GM12865 (cell line): ENCODE data around the gene SPATA13.
"Not testable (repeated sequence)": the region's sequence is repeated elsewhere in the genome, so short reads cannot be mapped to it uniquely, and the experiment has no call there.

Source experiments
- DNase-seq: peaks from one replicate; pipeline ENCODE4 v3.0.0; 2010; ENCODE audit warnings: low read depth
- H3K4me3 ChIP-seq: 2 replicates; pipeline ENCODE4 v1.5.1; 2011; ENCODE audit warnings: mild to moderate bottlenecking, low read depth, low read length, control low read depth
- CTCF ChIP-seq: IDR thresholded peaks from 2 replicates; pipeline ENCODE4 v1.5.1; 2011; ENCODE audit warnings: low read length, control low read depth, low read depth, inconsistent platforms; ENCODE audit not compliant: insufficient read depth; ENCODE audit errors: missing control alignments

The SPATA13 gene

DNA sequence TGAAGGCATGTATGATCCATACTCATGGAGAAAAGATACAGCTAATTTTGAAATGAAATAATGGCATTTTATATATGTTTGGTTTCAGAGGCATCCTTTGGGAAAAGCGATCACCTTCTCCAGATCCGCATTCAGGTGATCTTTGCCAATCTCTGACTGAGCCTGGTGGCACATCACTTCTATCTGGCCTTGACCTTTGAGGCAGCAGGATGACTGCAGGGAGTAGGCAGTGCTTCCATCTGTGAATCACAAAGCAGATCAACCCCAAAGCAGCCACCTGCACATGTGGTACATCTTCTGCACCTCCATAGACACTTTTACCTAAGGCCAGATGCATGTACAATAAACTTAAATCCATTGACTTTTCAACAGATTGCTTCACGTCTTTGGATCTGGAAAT lies 53.4 kb downstream of the SPATA13 start:
- TF ChIP-seq CTCF: no peak
- DNase-seq: no peak

GRCh38 chr13:24214528-24214927 lies 54.0 kb downstream of the SPATA13 start:
- DNase-seq: peak; percentile 48
- TF ChIP-seq CTCF: no peak
- H3K4me3 ChIP-seq: no peak overlapping the region

More for the DNA sequence above, 53.4 kb downstream of the SPATA13 start:
- no peak overlapping the region for H3K4me3 ChIP-seq

DNA sequence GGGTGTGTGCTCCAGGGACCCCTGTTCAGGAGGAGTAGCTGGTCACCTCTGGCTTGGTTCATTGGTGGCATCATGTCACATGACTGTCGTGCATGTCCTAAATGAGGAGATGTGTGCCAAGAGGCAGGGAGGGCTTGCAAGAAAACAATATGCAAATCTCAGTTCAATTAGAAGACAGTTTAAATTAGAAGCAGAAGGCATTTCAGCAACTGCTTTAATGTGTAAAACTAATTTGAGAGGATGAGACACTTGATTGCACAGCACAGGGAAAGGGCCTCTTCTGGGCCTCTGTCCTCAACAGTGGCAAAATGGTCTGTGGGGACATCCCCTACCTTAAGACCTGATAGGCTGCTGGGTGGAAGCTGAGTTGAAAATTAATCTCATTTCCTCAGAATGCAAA lies 54.6 kb downstream of the SPATA13 start:
- no peak for DNase-seq
- no peak for TF ChIP-seq CTCF
- H3K4me3 ChIP-seq: no peak overlapping the region

DNA sequence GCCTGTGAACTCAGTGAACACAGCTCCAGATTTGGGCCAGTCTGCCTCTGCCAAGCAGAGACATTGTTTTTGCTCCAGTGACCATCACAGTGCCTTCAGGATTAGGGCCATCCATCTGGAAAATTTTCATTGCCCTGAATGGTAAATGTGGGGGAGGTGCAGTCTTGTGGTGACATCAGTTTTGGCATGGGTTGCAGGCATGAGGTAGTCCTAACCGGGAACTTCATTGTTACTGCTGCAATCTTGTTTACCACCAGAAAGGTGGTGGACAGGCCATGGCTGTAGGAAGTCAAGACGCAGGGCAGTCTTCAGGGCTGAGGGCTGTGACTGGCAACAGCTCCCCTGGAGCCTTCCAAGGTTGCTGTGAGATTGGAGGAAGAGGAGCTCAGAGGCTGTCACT lies 55.2 kb downstream of the SPATA13 start:
- DNase-seq: no peak
- no peak overlapping the region for H3K4me3 ChIP-seq
- no peak for TF ChIP-seq CTCF

DNA sequence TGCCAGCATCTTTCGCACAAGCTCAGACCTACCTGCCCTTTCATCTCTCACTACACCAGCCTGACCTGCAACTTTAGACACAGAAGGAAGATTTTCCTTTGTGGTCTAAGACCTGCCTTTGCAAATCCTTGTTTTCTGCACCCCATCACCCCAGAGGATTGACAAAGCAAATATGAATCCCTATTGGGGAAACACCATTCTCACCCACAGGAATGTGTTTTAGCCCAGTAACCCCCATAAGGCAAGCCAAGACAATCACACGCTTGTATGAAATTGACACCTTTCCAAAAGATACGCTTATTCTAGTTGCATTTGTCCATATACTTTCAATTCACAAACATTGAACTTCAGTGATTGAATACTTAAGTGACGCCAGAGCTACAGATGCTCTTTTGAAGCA lies 55.7 kb downstream of the SPATA13 start:
- H3K4me3 ChIP-seq: no peak overlapping the region
- no peak for TF ChIP-seq CTCF
- DNase-seq: no peak

GRCh38 chr13:24216779-24217178 lies 56.3 kb downstream of the SPATA13 start:
- H3K4me3 ChIP-seq: not testable (repeated sequence)

DNA sequence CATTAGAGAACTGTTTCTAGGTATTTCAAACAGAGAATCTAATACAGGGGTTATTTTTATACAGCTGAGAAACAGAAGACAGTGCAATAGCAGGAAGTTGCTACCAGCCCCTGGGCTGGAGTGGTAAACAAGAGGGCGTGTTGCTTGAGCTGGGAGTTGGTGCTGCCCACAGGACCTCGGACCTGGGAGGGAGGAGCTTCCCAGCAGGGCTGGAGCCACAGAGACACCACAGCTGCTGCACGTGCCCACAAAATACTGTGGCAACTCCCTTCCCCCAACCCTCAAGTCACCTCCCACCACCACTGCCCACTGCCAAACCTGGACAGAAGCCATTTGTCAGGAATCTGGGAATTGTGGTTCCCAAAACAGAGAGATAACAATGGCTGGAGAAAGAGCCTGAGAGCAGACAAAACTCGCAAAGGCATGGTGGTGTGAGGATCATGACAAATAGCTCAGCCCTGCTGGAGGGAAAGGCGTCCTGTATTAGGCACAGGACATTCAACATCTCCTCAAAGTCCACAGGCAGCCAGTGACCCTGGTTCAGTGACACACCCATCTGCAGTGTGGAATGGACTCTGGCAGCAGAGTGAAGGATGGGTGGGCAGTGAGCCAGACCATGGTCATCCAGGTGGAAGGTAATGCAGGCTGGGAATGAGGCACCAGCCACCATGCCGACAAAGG lies 57.2 kb downstream of the SPATA13 start:
- DNase-seq: peak; percentile 75
- no peak overlapping the region for H3K4me3 ChIP-seq
- TF ChIP-seq CTCF: no peak

More at GRCh38 chr13:24216779-24217178, 56.3 kb downstream of the SPATA13 start:
- not testable (repeated sequence) for DNase-seq
